GM23338 (cell line): ENCODE data around the gene BTLA. TPM values are rescaled to one million over a fixed set of nuclear protein-coding genes. Genes with fewer than 3 reads are reported as not detected.
A peak's percentile ranks its signal among the peaks of the same experiment; 100 is the strongest.
"Not testable (repeated sequence)": the region's sequence is repeated elsewhere in the genome, so short reads cannot be mapped to it uniquely, and the experiment has no call there.

Experiments
- ATAC-seq: fragments of 200-7000 bp; cut with Tn5 transposase; 3 replicates; pipeline ENCODE4 v1.9.1; 2020
- DNase-seq: peaks from one replicate; pipeline ENCODE4 v3.0.0-alpha.2; 2015; ENCODE audit warnings: low spot score
- H2AFZ ChIP-seq: fragments of 200-600 bp; sonication (generic); 2 replicates; pipeline ENCODE4 v1.8.0; 2016; ENCODE audit warnings: antibody characterized with exemption, mild to moderate bottlenecking, moderate library complexity
- H3F3A ChIP-seq: fragments of 200-600 bp; sonication (generic); replicated peaks from 2 replicates; pipeline ENCODE4 v1.8.0; 2017; ENCODE audit warnings: antibody characterized with exemption, mixed run types, low read depth
- H3K27ac ChIP-seq: fragments of 200-600 bp; sonication (generic); 2 replicates; pipeline ENCODE4 v1.6.1; 2016; ENCODE audit warnings: low read depth
- H3K27me3 ChIP-seq: fragments of 200-600 bp; sonication (generic); 2 replicates; pipeline ENCODE4 v1.8.0; 2016; ENCODE audit warnings: mild to moderate bottlenecking, mixed run types, moderate library complexity; ENCODE audit not compliant: insufficient read depth
- H3K36me3 ChIP-seq: fragments of 200-600 bp; sonication (generic); 2 replicates; pipeline ENCODE4 v1.8.0; 2016; ENCODE audit warnings: mild to moderate bottlenecking; ENCODE audit not compliant: insufficient read depth
- H3K4me1 ChIP-seq: fragments of 200-600 bp; sonication (generic); 2 replicates; pipeline ENCODE4 v1.8.0; 2016; ENCODE audit warnings: mild to moderate bottlenecking, moderate library complexity; ENCODE audit not compliant: insufficient read depth
- H3K4me2 ChIP-seq: fragments of 200-600 bp; sonication (generic); 2 replicates; pipeline ENCODE4 v1.7.1; 2017; ENCODE audit warnings: mixed run types
- H3K4me3 ChIP-seq: fragments of 200-600 bp; sonication (generic); 2 replicates; pipeline ENCODE4 v1.6.1; 2016; ENCODE audit warnings: mixed run types
- H3K79me2 ChIP-seq: fragments of 200-600 bp; sonication (generic); replicated peaks from 2 replicates; pipeline ENCODE4 v1.8.0; 2017; ENCODE audit warnings: mild to moderate bottlenecking; ENCODE audit not compliant: insufficient read depth
- H3K9me2 ChIP-seq: fragments of 200-600 bp; sonication (generic); 2 replicates; pipeline ENCODE4 v1.8.0; 2017; ENCODE audit not compliant: insufficient read depth
- H4K20me1 ChIP-seq: fragments of 200-600 bp; sonication (generic); replicated peaks from 2 replicates; pipeline ENCODE4 v1.8.0; 2017; ENCODE audit warnings: mild to moderate bottlenecking; ENCODE audit not compliant: insufficient read depth
- H3K27ac Mint-ChIP-seq: 2 replicates; pipeline ENCODE4 v1.8.0; 2020; ENCODE audit warnings: inconsistent platforms, mild to moderate bottlenecking, moderate library complexity, mixed read lengths
- H3K27me3 Mint-ChIP-seq: 3 replicates; pipeline ENCODE4 v1.8.0; 2022; ENCODE audit warnings: low read depth, mild to moderate bottlenecking, moderate library complexity, mixed read lengths, inconsistent platforms; ENCODE audit not compliant: insufficient read depth, poor library complexity
- H3K36me3 Mint-ChIP-seq: 3 replicates; pipeline ENCODE4 v1.8.0; 2021; ENCODE audit warnings: low read depth, mild to moderate bottlenecking, inconsistent platforms, moderate library complexity, mixed read lengths
- H3K4me1 Mint-ChIP-seq: 3 replicates; pipeline ENCODE4 v1.8.0; 2020; ENCODE audit warnings: mild to moderate bottlenecking, inconsistent platforms, mixed read lengths
- H3K4me3 Mint-ChIP-seq: 3 replicates; pipeline ENCODE4 v1.8.0; 2021; ENCODE audit warnings: moderate library complexity, mild to moderate bottlenecking, inconsistent platforms, mixed read lengths
- H3K9me3 Mint-ChIP-seq: 3 replicates; pipeline ENCODE4 v1.8.0; 2020; ENCODE audit warnings: moderate library complexity, mild to moderate bottlenecking, inconsistent platforms, mixed read lengths
- CTCF ChIP-seq, 2 experiments: fragments of 200-600 bp in 1 of 2; sonication (generic) in 1 of 2; conservative IDR thresholded peaks; 2 replicates each; pipeline versions ENCODE4 v1.5.1 to v1.6.1; 2016 to 2017; ENCODE audit warnings: antibody characterized with exemption in 2 of 2, low read depth in 2 of 2, mild to moderate bottlenecking in 2 of 2, moderate library complexity in 1 of 2
- JUNB ChIP-seq: IDR thresholded peaks from one replicate; pipeline ENCODE4 v1.6.1; 2016; ENCODE audit warnings: antibody characterized with exemption; ENCODE audit not compliant: unreplicated experiment
- NANOG ChIP-seq: IDR thresholded peaks from 2 replicates; pipeline ENCODE4 v1.6.1; 2016; ENCODE audit warnings: antibody characterized with exemption, borderline replicate concordance
- polyA plus RNA-seq: library from polyadenylated mRNA; unstranded; fragments of >200 nt; fragmentation: Nextera tagmentation; extraction: Ambion mirVana; gene quantifications from 2 replicates; pipeline ENCODE4 v1.2.1, GENCODE V29; 2016
- total RNA-seq: library from RNA; depleted of rRNA; stranded (reverse); fragments of >200 nt; shearing (Covaris generic); gene quantifications from 2 replicates; pipeline ENCODE4 v1.2.3, GENCODE V29; 2014

The BTLA gene
- total and polyA plus RNA-seq, 2 experiments from 2014 or later, result 0.44 TPM; not detected in 1

- DNase-seq, result peak; percentile 85
Measured at GRCh38 chr3:112519424-112520001, 20.2 kb upstream of the BTLA start.

DNA sequence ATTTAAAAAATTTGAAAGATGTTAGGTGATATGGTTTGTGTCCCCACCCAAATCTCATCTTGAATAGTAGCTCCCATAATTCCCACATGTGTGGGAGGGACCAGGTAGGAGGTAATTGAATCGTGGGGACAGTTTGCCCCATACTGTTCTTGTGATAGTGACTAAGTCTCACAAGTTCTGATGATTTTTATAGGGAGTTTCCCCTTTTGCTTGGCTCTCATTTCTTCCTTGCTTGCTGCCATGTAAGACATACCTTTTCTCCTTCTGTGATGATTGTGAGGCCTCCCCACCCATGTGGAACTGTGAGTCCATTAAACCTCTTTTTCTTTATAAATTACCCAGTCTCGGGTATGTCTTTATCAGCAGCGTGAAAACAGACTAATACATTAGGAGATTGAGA is 19.7 kb upstream of the BTLA start:
- H3K9me2 ChIP-seq, H3K27me3 Mint-ChIP-seq, H3K27ac ChIP-seq, H3K36me3 ChIP-seq, H3K27me3 ChIP-seq, H3F3A ChIP-seq, H3K4me1 Mint-ChIP-seq, H4K20me1 ChIP-seq, H3K4me3 Mint-ChIP-seq, DNase-seq, H3K4me3 ChIP-seq, H2AFZ ChIP-seq, H3K27ac Mint-ChIP-seq, H3K4me2 ChIP-seq, H3K4me1 ChIP-seq, H3K79me2 ChIP-seq: not testable (repeated sequence)
- Mint-ChIP-seq H3K9me3 (peaks cover 11% of the 10 kb centered on the region; the same call in 2 of the 3 replicates), H3K36me3 (peaks cover 21% of the 10 kb centered on the region)
- ATAC-seq, result peak; percentile 21; the same call in 2 of the 3 replicates

More at GRCh38 chr3:112519424-112520001, 20.2 kb upstream of the BTLA start:
- no peaks in the 10 kb centered on the region for H3F3A ChIP-seq
- no peaks in the 10 kb centered on the region for H3K4me1 ChIP-seq
- no peak overlapping the region for H3K4me2 ChIP-seq
- no peak overlapping the region for H3K4me3 ChIP-seq
- no peaks in the 10 kb centered on the region for H3K9me2 ChIP-seq
- H2AFZ ChIP-seq, result no peak overlapping the region
- Mint-ChIP-seq H3K4me3 (no peak overlapping the region), H3K27ac (peak overlapping the region; percentile 7), H3K36me3 (peaks cover 19% of the 10 kb centered on the region), H3K4me1 (no peaks in the 10 kb centered on the region), H3K9me3 (peaks cover 7% of the 10 kb centered on the region; the same call in 1 of the 3 replicates), H3K27me3 (peaks cover 10% of the 10 kb centered on the region)
- TF ChIP-seq CTCF (conservative IDR thresholded peaks at IDR 0.05; ENCODE audit: low read depth in 2 of 2) (peak; percentile 81 to 93), JUNB (no peak)
- peak; percentile 92 for ATAC-seq
- no peaks in the 10 kb centered on the region for H4K20me1 ChIP-seq
- H3K27ac ChIP-seq, result no peak overlapping the region
- no peaks in the 10 kb centered on the region for H3K79me2 ChIP-seq
- no peaks in the 10 kb centered on the region for H3K27me3 ChIP-seq
- no peaks in the 10 kb centered on the region for H3K36me3 ChIP-seq

DNA sequence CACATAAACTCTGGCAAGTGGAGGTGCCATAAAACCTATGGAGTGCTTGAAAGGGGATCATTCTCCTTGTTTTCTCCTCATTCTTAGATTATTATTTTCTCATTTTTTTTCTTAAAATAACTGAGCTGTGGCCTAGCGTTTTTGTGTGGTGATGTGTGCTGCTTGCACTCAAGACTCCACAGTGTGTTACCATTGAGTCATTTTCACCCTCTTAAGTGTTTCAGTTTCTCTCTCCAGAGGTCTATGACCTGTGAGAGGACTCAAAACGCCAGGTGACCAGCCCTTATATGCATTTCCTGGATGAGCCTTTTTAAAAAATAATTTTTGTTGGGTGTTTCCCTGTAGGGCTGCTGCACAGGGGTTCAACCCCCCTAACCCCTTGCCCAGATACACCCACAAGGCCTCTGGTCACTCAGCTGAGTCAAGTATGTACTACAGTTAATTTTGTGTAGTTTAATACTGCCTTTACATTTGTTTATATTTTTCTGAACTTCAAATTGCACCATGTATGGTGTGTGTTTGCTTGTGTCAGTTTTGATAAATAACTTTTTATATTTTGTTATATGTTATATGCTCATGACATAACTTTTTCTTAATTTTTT is 15.4 kb upstream of the BTLA start:
- Mint-ChIP-seq H3K4me3 (no peak overlapping the region), H3K27me3 (peaks cover 3% of the 10 kb centered on the region), H3K36me3 (peaks cover 40% of the 10 kb centered on the region), H3K27ac (no peak overlapping the region), H3K9me3 (peaks cover 47% of the 10 kb centered on the region), H3K4me1 (no peaks in the 10 kb centered on the region)
- no peak for TF ChIP-seq NANOG
- no peak for DNase-seq
- Histone ChIP-seq H2AFZ (no peak overlapping the region), H3K9me2 (no peaks in the 10 kb centered on the region), H3K27me3 (no peaks in the 10 kb centered on the region), H4K20me1 (no peaks in the 10 kb centered on the region), H3K36me3 (peaks cover 18% of the 10 kb centered on the region; the same call in 1 of the 2 replicates), H3K4me3 (no peak overlapping the region), H3K4me2 (no peak overlapping the region), H3K4me1 (no peaks in the 10 kb centered on the region), H3K27ac (0 out of 2 replicates have a peak overlapping the region, but pooled peaks have one; percentile 15), H3F3A (no peaks in the 10 kb centered on the region), H3K79me2 (no peaks in the 10 kb centered on the region)
- ATAC-seq, result no peak
